Naive thymus-derived CD4-positive, alpha-beta T cell (primary cell): ENCODE measurements around the gene JPT2. TPM values are rescaled to one million over a fixed set of nuclear protein-coding genes. Genes with fewer than 3 reads are reported as not detected.

ENCODE experiments used
- ATAC-seq: fragments of 150-1000 bp; cut with Tn5 transposase; 2 replicates; pipeline ENCODE4 v1.10.0; 2021; ENCODE audit warnings: mild to moderate bottlenecking, moderate library complexity
- CTCF ChIA-PET: fragments of 350-600 bp; sonication (Branson Sonifier 250); formaldehyde crosslinking; loops from one replicate; lab custom pipeline; 2021; ENCODE audit warnings: antibody characterized with exemption; lab: Charles Lee
- POLR2A ChIA-PET: fragments of 350-600 bp; sonication (Branson Sonifier 250); formaldehyde crosslinking; loops from one replicate; lab custom pipeline; 2021; ENCODE audit warnings: antibody characterized with exemption, inconsistent platforms; lab: Charles Lee
- DNase-seq, 9 donors: peaks; one replicate each; pipeline versions ENCODE4 v3.0.0 to v3.0.0-alpha.2; 2020 to 2022; ENCODE audit warnings: mixed read lengths in 1 of 9
- H3K27ac ChIP-seq: one replicate; pipeline ENCODE4 v1.7.0; 2013; ENCODE audit warnings: mild to moderate bottlenecking, low read depth, low read length, moderate library complexity
- H3K27me3 ChIP-seq, 2 donors: one replicate each; pipeline ENCODE4 v1.7.0; 2013; ENCODE audit warnings: low read length in 2 of 2, mild to moderate bottlenecking in 2 of 2, moderate library complexity in 2 of 2; ENCODE audit not compliant: control insufficient read depth in 2 of 2, insufficient read depth in 2 of 2
- H3K36me3 ChIP-seq, 3 experiments: 1 replicate in 2 of 3; 2 replicates in 1 of 3; pipeline ENCODE4 v1.7.0; 2013; ENCODE audit warnings: low read length in 3 of 3, mild to moderate bottlenecking in 3 of 3, moderate library complexity in 1 of 3; ENCODE audit not compliant: insufficient read depth in 3 of 3, control insufficient read depth in 2 of 3
- H3K4me1 ChIP-seq, 2 donors: one replicate each; pipeline ENCODE4 v1.7.0; 2013; ENCODE audit warnings: low read length in 2 of 2, mild to moderate bottlenecking in 2 of 2, moderate library complexity in 1 of 2; ENCODE audit not compliant: control insufficient read depth in 2 of 2, insufficient read depth in 2 of 2
- H3K4me3 ChIP-seq: 2 replicates; pipeline ENCODE4 v1.7.0; 2013; ENCODE audit warnings: mild to moderate bottlenecking, low read length
- H3K9me3 ChIP-seq, 3 experiments: 1 replicate in 2 of 3; 2 replicates in 1 of 3; pipeline ENCODE4 v1.7.0; 2013; ENCODE audit warnings: low read length in 3 of 3; ENCODE audit not compliant: control insufficient read depth in 2 of 3
- H3K27ac Mint-ChIP-seq, 9 donors: one replicate each; pipeline ENCODE4 v1.8.0; 2020 to 2022; ENCODE audit warnings: mixed read lengths in 9 of 9, mild to moderate bottlenecking in 8 of 9, moderate library complexity in 5 of 9, inconsistent platforms in 2 of 9
- H3K27me3 Mint-ChIP-seq, 5 donors: one replicate each; pipeline ENCODE4 v1.8.0; 2021 to 2022; ENCODE audit warnings: mixed read lengths in 5 of 5, mild to moderate bottlenecking in 1 of 5
- H3K36me3 Mint-ChIP-seq, 5 donors: one replicate each; pipeline ENCODE4 v1.8.0; 2020 to 2022; ENCODE audit warnings: mixed read lengths in 5 of 5, mild to moderate bottlenecking in 3 of 5, inconsistent platforms in 1 of 5
- H3K4me1 Mint-ChIP-seq, 7 donors: one replicate each; pipeline ENCODE4 v1.8.0; 2020 to 2022; ENCODE audit warnings: mixed read lengths in 7 of 7, mild to moderate bottlenecking in 3 of 7, inconsistent platforms in 1 of 7
- H3K4me3 Mint-ChIP-seq, 10 donors: one replicate each; pipeline ENCODE4 v1.8.0; 2020 to 2022; ENCODE audit warnings: mild to moderate bottlenecking in 10 of 10, mixed read lengths in 10 of 10, moderate library complexity in 6 of 10, inconsistent platforms in 2 of 10
- H3K9me3 Mint-ChIP-seq, 11 donors: one replicate each; pipeline ENCODE4 v1.8.0; 2020 to 2022; ENCODE audit warnings: mixed read lengths in 11 of 11, mild to moderate bottlenecking in 4 of 11, inconsistent platforms in 1 of 11, moderate library complexity in 1 of 11
- intact Hi-C, 2 donors: fragments of 100-400 bp; cut with micrococcal nuclease; formaldehyde crosslinking; loops; one replicate each; pipeline ENCODE4 v1.15.1; 2023
- polyA plus RNA-seq, 2 donors: library from polyadenylated mRNA; unstranded; fragments of 300-500 nt; fragmentation: Illumina TruSeq; gene quantifications; one replicate each; pipeline ENCODE4 v1.2.3, GENCODE V29; 2021
- total RNA-seq, 6 experiments: library from RNA in 5 of 6; stranded (reverse) in 5 of 6; gene quantifications; 1 replicate in 5 of 6; 2 replicates in 1 of 6; pipeline ENCODE4 v1.2.3 and lab custom pipeline; 2021 to 2026

Gene JPT2
- total and polyA plus RNA-seq, 7 experiments from 2014 or later, result 12.6 to 67.2 (median 17.5) TPM

DNA sequence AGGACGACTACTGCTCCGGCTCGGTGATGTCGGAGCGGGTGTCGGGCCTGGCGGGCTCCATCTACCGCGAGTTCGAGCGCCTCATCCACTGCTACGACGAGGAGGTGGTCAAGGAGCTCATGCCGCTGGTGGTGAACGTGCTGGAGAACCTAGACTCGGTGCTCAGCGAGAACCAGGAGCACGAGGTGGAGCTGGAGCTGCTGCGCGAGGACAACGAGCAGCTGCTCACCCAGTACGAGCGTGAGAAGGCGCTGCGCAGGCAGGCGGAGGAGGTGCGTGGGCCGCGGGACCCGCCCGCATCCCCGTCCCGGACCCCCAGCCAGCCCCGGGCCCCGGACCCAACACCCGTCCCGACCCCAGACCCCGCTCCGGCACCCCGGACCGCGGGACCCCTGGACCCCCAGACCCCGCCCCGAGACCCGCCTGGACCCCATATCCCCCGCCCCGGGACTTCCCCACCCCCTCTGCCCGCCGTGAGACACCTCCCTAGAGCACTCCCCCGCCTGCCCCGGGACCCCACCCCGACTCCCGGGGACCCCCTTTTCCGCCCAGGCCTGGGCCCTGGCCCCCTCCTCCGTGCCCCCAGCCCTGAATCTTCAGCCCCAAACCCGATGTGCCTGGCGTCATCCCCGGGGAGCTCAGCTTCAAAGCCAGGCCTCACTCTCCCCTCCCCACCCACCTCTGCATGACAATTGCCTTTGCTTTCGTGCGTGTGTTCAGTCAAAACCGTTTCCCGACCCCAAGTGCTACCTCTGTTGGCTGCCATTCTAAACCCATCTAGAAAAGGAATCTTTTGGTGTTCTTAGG lies 28.5 kb downstream of the JPT2 start:
- H3K36me3 Mint-ChIP-seq, result peaks cover 0 to 6% (median 0%) of the 10 kb centered on the region in 5 donors
- Histone ChIP-seq H3K9me3 (no peaks in the 10 kb centered on the region), H3K27me3 (no peaks in the 10 kb centered on the region), H3K4me3 (peak overlapping the region; percentile 98), H3K36me3 (peaks cover 0 to 15% (median 0%) of the 10 kb centered on the region in 3 experiments), H3K27ac (peak overlapping the region; percentile 96), H3K4me1 (peaks cover 18 to 25% of the 10 kb centered on the region in 2 donors)
- POLR2A ChIA-PET, result interaction anchor here (0.8 to 3.2 kb wide), 18 partner anchors 12 to 826 kb away, joined by 3 to 27 read pairs (median 6); partner anchors contain the start of genes CRAMP1, EME2, IFT140 and JPT2
- ATAC-seq, result peak; percentile 41
- DNase-seq, result peak in 8 of 9 donors; percentile 30 to 77 (median 50)
- H3K27me3 Mint-ChIP-seq, result no peaks in the 10 kb centered on the region
- peak overlapping the region; percentile 77 to 99 (median 93) for H3K27ac Mint-ChIP-seq
- peaks cover 0 to 48% (median 34%) of the 10 kb centered on the region in 7 donors for H3K4me1 Mint-ChIP-seq
- CTCF ChIA-PET, result interaction anchor here (0.6 to 2.9 kb wide), 9 partner anchors 12 to 770 kb away, joined by 3 to 11 read pairs (median 3); partner anchors contain the start of genes JPT2, NUBP2 and SPSB3
- intact Hi-C loops, result loop anchor here (1.0 to 10.0 kb wide), 9 partner anchors 28 to 364 kb away; partner anchors contain the start of genes CRAMP1 (in 2 of the 2), EME2 (in 2 of the 2), IFT140 (in 2 of the 2) and MRPS34 (in 2 of the 2)
- H3K9me3 Mint-ChIP-seq, result peaks cover 0 to 5% (median 0%) of the 10 kb centered on the region in 11 donors
- H3K4me3 Mint-ChIP-seq, result peak overlapping the region; percentile 89 to 100 (median 96)

DNA sequence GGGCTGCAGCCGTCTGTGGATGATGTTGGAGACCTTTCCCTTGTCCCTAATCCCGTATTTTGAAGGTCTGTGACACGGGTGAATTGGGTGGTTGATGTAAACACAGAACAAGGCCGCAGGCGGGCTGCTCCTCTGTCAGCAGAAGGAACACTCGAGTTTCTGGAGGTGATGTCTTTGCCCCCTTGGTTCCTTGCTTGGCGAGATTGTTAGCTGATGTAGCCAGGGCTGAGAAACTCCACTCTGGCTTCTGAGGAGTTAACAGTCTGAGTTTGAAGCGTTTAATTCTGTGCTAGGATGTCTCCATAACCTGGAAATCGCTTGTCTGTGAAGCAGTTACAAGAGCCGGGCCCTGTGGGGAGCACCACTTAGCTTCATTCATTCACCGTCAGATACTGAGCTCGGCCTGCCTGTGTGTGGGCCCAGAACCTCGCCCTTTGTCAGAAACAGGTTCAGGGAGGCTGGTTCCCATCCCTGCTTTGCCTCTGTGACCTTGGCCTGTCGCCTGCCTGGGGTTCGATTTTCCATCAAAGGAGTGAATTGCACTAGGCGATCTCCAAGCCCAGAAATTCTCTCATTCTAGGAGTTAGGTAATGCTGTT lies 29.2 kb downstream of the JPT2 start:
- POLR2A ChIA-PET, result interaction anchor here (0.7 to 3.2 kb wide), 9 partner anchors 12 to 395 kb away, joined by 3 to 27 read pairs (median 11); partner anchors contain the start of genes CRAMP1, EME2, IFT140 and JPT2
- Histone ChIP-seq H3K9me3 (no peaks in the 10 kb centered on the region), H3K36me3 (peaks cover 0 to 10% (median 0%) of the 10 kb centered on the region in 3 experiments), H3K4me3 (peak overlapping the region; percentile 73), H3K4me1 (peaks cover 18 to 25% of the 10 kb centered on the region in 2 donors), H3K27ac (peak overlapping the region; percentile 96), H3K27me3 (no peaks in the 10 kb centered on the region)
- Mint-ChIP-seq H3K9me3 (peaks cover 0 to 5% (median 0%) of the 10 kb centered on the region in 11 donors), H3K27me3 (no peaks in the 10 kb centered on the region), H3K36me3 (peaks cover 0 to 4% (median 0%) of the 10 kb centered on the region in 5 donors), H3K27ac (peak overlapping the region; percentile 74 to 99 (median 90)), H3K4me3 (peak overlapping the region; percentile 86 to 100 (median 92)), H3K4me1 (peaks cover 0 to 48% (median 34%) of the 10 kb centered on the region in 7 donors)
- intact Hi-C loops, result loop anchor here (2.0 to 10.0 kb wide), 7 partner anchors 66 to 365 kb away; partner anchors contain the start of genes EME2 (in 2 of the 2), MRPS34 (in 2 of the 2), CRAMP1 (in 1 of the 2) and FAHD1 (in 1 of the 2)
- DNase-seq, result peak in 4 of 9 donors; percentile 12 to 27 (median 16)
- no peak for ATAC-seq
- CTCF ChIA-PET, result interaction anchor here (0.6 to 2.9 kb wide), 2 partner anchors 75 to 770 kb away, joined by 3 to 10 read pairs; partner anchors contain the start of genes NUBP2 and SPSB3

- Histone ChIP-seq H3K36me3 (peaks cover 0 to 14% (median 0%) of the 10 kb centered on the region in 3 experiments), H3K27me3 (no peaks in the 10 kb centered on the region), H3K4me3 (no peak overlapping the region), H3K4me1 (peaks cover 18 to 25% of the 10 kb centered on the region in 2 donors), H3K9me3 (no peaks in the 10 kb centered on the region), H3K27ac (peak overlapping the region; percentile 96)
- no peaks in the 10 kb centered on the region for H3K27me3 Mint-ChIP-seq
- ATAC-seq (no peak), DNase-seq (no peak)
- intact Hi-C loops, result loop anchor here (5.0 to 10.0 kb wide), 5 partner anchors 119 to 366 kb away; partner anchors contain the start of genes FAHD1 (in 1 of the 2), HAGH (in 1 of the 2), MSRB1 (in 1 of the 2) and TELO2 (in 1 of the 2)
- peaks cover 0 to 5% (median 0%) of the 10 kb centered on the region in 11 donors for H3K9me3 Mint-ChIP-seq
- CTCF ChIA-PET, result interaction anchor here (0.5 to 2.9 kb wide), 2 partner anchors 74 to 1195 kb away, joined by 3 to 10 read pairs; partner anchors contain the start of genes NUBP2 and SPSB3
- H3K36me3 Mint-ChIP-seq, result peaks cover 0 to 2% (median 0%) of the 10 kb centered on the region in 5 donors
- peaks cover 5 to 53% (median 39%) of the 10 kb centered on the region in 7 donors for H3K4me1 Mint-ChIP-seq
- H3K4me3 Mint-ChIP-seq, result peak overlapping the region; percentile 86 to 100 (median 92)
- POLR2A ChIA-PET, result interaction anchor here (0.6 to 3.2 kb wide), 3 partner anchors 11 to 176 kb away, joined by 4 to 11 read pairs (median 5); partner anchors contain the start of gene JPT2
- H3K27ac Mint-ChIP-seq, result peak overlapping the region in 8 of 9 donors; percentile 56 to 99 (median 82)
These were observed 30.1 kb downstream of the JPT2 start for GRCh38 chr16:1708083-1708767.

DNA sequence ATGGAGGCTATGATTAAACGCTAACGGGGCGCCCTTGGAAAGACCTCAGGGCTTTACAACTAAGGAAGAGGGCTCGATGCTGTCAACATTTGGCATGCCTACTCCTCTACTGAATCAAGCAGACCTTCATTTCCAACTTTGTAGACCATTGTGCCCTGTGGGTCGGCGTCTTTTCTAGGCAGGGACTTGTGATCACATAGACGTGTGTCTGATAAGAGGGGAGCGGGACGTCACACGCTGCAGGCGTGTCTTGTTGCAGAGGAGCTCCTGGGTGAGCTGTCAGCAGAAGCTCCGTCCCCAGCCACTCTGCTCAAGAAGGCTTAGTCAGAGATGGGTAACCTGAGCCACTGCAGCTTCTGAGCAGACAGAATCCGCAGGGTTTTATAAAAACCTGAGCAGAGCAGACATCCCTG lies 30.7 kb downstream of the JPT2 start:
- no peaks in the 10 kb centered on the region for H3K27me3 ChIP-seq
- peak overlapping the region in 3 of 9 donors; percentile 21 to 58 (median 29) for H3K27ac Mint-ChIP-seq
- H3K9me3 ChIP-seq, result no peaks in the 10 kb centered on the region
- DNase-seq, result no peak
- CTCF ChIA-PET, result no interaction called here
- H3K36me3 ChIP-seq, result peaks cover 0 to 18% (median 0%) of the 10 kb centered on the region in 3 experiments
- peaks cover 0 to 5% (median 0%) of the 10 kb centered on the region in 11 donors for H3K9me3 Mint-ChIP-seq
- H3K4me1 Mint-ChIP-seq, result peaks cover 9 to 59% (median 45%) of the 10 kb centered on the region in 7 donors
- intact Hi-C loops, result loop anchor here (5.0 to 10.0 kb wide), 5 partner anchors 119 to 366 kb away; partner anchors contain the start of genes FAHD1 (in 1 of the 2), HAGH (in 1 of the 2), MSRB1 (in 1 of the 2) and TELO2 (in 1 of the 2)
- H3K4me3 Mint-ChIP-seq, result peak overlapping the region in 7 of 10 donors; percentile 17 to 100 (median 94)
- ATAC-seq, result no peak
- POLR2A ChIA-PET, result interaction anchor here (0.6 to 1.2 kb wide), 2 partner anchors 31 to 176 kb away, joined by 4 to 5 read pairs; partner anchors contain the start of gene JPT2
- H3K27ac ChIP-seq, result no peak overlapping the region
- peaks cover 0 to 2% (median 0%) of the 10 kb centered on the region in 5 donors for H3K36me3 Mint-ChIP-seq
- peaks cover 18 to 25% of the 10 kb centered on the region in 2 donors for H3K4me1 ChIP-seq
- H3K27me3 Mint-ChIP-seq, result no peaks in the 10 kb centered on the region
- no peak overlapping the region for H3K4me3 ChIP-seq

DNA sequence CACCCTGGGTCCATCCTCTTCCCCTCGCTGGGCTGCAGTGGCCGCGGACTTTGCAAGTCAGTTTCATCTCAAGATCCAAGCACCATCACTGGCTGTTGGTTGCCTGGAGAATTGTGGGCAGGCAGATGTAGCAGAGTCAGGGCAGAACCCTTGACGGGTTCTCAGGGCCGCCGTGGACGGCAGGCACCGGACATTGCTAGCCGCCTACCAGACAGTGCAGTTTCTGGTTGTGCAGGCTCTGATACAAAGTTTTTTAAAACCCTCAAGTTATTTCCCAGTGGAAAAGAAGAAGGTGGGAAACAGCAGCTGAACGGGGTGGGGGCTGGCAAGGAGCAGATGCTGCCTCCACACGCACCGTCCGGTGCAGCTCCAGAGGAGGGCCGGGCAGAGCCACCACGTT lies 31.3 kb downstream of the JPT2 start:
- no peaks in the 10 kb centered on the region for H3K9me3 ChIP-seq
- DNase-seq, result no peak
- ATAC-seq, result no peak
- H3K4me1 ChIP-seq, result peaks cover 18 to 25% of the 10 kb centered on the region in 2 donors
- H3K36me3 ChIP-seq, result peaks cover 0 to 23% (median 0%) of the 10 kb centered on the region in 3 experiments
- no peaks in the 10 kb centered on the region for H3K27me3 ChIP-seq
- intact Hi-C loops, result loop anchor here (5.0 to 10.0 kb wide), 5 partner anchors 118 to 367 kb away; partner anchors contain the start of genes FAHD1 (in 1 of the 2), HAGH (in 1 of the 2), MSRB1 (in 1 of the 2) and TELO2 (in 1 of the 2)
- peaks cover 0 to 5% (median 0%) of the 10 kb centered on the region in 11 donors for H3K9me3 Mint-ChIP-seq
- CTCF ChIA-PET, result no interaction called here
- H3K27me3 Mint-ChIP-seq, result no peaks in the 10 kb centered on the region
- H3K4me1 Mint-ChIP-seq, result peaks cover 9 to 60% (median 47%) of the 10 kb centered on the region in 7 donors
- H3K4me3 Mint-ChIP-seq, result peak overlapping the region in 1 of 10 donors; percentile 39
- H3K4me3 ChIP-seq, result no peak overlapping the region
- no peak overlapping the region for H3K27ac ChIP-seq
- POLR2A ChIA-PET, result no interaction called here
- H3K36me3 Mint-ChIP-seq, result peaks cover 0 to 2% (median 0%) of the 10 kb centered on the region in 5 donors
- H3K27ac Mint-ChIP-seq, result peak overlapping the region in 1 of 9 donors; percentile 37
